GM12878 (cell line): ENCODE data around the gene FLYWCH2. TPM values are rescaled to one million over a fixed set of nuclear protein-coding genes. Genes with fewer than 3 reads are reported as not detected.

Experiments used
- BCL11A ChIP-seq: IDR thresholded peaks from 2 replicates; pipeline ENCODE4 v1.6.1; 2011; ENCODE audit warnings: low read depth, low read length
- CREM ChIP-seq: IDR thresholded peaks from 2 replicates; pipeline ENCODE4 v1.6.1; 2014; ENCODE audit warnings: antibody characterized with exemption, low read depth
- NBN ChIP-seq: fragments of 450-650 bp; IDR thresholded peaks from 2 replicates; pipeline ENCODE4 v1.6.1; 2016
- NFIC ChIP-seq: IDR thresholded peaks from 2 replicates; pipeline ENCODE4 v1.6.1; 2012; ENCODE audit warnings: low read depth, mild to moderate bottlenecking, inconsistent platforms, low read length, moderate library complexity
- PAX8 ChIP-seq: fragments of 450-650 bp; IDR thresholded peaks from 2 replicates; pipeline ENCODE4 v1.6.1; 2017; ENCODE audit warnings: mild to moderate bottlenecking, moderate library complexity
- RB1 ChIP-seq: fragments of 450-650 bp; formaldehyde crosslinking; IDR thresholded peaks from 2 replicates; pipeline ENCODE4 v1.6.1; 2017; ENCODE audit warnings: mild to moderate bottlenecking, borderline replicate concordance
- SMAD1 ChIP-seq: fragments of 450-650 bp; IDR thresholded peaks from 2 replicates; pipeline ENCODE4 v1.6.1; 2018; ENCODE audit warnings: mild to moderate bottlenecking, low read depth; ENCODE audit not compliant: partially characterized antibody
- ZNF687 ChIP-seq: fragments of 450-650 bp; IDR thresholded peaks from 2 replicates; pipeline ENCODE4 v1.6.1; 2017; ENCODE audit warnings: mild to moderate bottlenecking, moderate library complexity
- ZZZ3 ChIP-seq: IDR thresholded peaks from 2 replicates; pipeline ENCODE4 v1.6.1; 2011; ENCODE audit warnings: low read depth; ENCODE audit not compliant: control insufficient read depth, insufficient read length
- polyA plus RNA-seq, 11 experiments: library from polyadenylated mRNA; depleted of rRNA in 4 of 11; unstranded in 6 of 11; stranded (reverse) in 5 of 11; fragments of >200 nt; fragmentation: Nextera tagmentation in 4 of 11; fragmentation: Illumina TruSeq in 1 of 11; extraction: Ambion mirVana in 4 of 11; extraction: Trizol in 1 of 11; gene quantifications; 1 replicate in 1 of 11; 2 replicates in 10 of 11; pipeline versions ENCODE4 v1.2.1 to v1.2.3, GENCODE V29; 2011 to 2016; ENCODE audit warnings: inconsistent platforms in 2 of 11, missing spikeins in 2 of 11, low read depth in 1 of 11
- total RNA-seq, 4 experiments: library from RNA; depleted of rRNA in 3 of 4; stranded (reverse); fragments of >200 nt in 3 of 4; fragmentation: Illumina TruSeq in 1 of 4; extraction: Trizol in 1 of 4; gene quantifications; 2 replicates each; pipeline versions ENCODE4 v1.2.1 to v1.2.3, GENCODE V29; 2013 to 2021
- TF ChIP-seq, protein P1 (sequence below): fragments of 450-650 bp; IDR thresholded peaks from 2 replicates; pipeline ENCODE4 v1.6.1; 2017; ENCODE audit warnings: mild to moderate bottlenecking

FLYWCH2 gene
- total and polyA plus RNA-seq, 10 of the 15 experiments (the other 5 are each of a cell fraction or from before 2014, with no cell fraction given): 0.27 to 43.1 (median 17.7) TPM

DNA sequence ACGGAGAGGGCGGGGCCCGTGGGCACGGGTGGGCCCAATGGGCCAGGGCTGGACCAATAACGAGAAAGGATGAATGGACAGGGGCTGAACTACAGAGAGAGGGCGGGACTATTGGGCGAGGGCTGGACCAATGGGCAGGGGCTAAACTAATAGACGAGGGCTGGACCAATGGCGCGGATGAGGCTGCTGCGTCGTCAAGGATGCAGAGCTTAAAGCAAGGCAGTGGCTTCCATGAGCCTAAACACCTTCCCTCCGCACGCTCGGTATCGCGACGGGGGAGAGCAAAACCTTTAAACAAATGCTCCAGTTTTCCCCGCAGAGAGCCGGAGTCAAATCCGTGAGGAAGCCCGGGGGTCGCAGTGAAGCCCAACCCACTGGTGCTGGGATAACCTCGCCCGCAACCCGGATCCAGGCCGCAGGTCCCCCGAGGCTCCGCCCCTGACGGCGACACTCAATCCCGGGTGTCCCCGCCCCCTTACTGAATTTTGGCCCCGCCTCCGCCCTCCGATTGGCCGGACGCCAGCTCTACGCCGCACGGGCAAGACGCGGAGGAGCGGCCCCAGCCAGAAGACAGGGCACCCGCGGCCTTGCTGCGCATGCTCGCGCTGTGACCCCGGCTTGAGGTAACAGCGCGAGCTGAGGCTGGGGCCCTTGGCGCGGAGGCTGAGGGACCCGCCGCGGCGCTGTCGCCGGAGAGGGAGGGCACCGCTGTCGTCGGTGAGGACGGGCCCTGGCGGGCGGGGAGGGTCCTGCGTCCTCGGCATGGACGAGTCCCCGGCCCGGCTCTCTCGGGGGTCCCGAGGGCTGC is at the start of gene FLYWCH2 (continued):
- TF ChIP-seq NBN (peak; percentile 83), ZNF687 (peak; percentile 75; the same call in 1 of the 2 replicates), SMAD1 (no peak), RB1 (no peak; the same call in 1 of the 2 replicates), CREM (peak; percentile 10; the same call in 1 of the 2 replicates), NFIC (no peak), ZZZ3 (no peak), PAX8 (no peak), BCL11A (no peak)
- TF ChIP-seq, protein P1, sequence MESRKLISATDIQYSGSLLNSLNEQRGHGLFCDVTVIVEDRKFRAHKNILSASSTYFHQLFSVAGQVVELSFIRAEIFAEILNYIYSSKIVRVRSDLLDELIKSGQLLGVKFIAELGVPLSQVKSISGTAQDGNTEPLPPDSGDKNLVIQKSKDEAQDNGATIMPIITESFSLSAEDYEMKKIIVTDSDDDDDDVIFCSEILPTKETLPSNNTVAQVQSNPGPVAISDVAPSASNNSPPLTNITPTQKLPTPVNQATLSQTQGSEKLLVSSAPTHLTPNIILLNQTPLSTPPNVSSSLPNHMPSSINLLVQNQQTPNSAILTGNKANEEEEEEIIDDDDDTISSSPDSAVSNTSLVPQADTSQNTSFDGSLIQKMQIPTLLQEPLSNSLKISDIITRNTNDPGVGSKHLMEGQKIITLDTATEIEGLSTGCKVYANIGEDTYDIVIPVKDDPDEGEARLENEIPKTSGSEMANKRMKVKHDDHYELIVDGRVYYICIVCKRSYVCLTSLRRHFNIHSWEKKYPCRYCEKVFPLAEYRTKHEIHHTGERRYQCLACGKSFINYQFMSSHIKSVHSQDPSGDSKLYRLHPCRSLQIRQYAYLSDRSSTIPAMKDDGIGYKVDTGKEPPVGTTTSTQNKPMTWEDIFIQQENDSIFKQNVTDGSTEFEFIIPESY: no peak
